ENCODE measurements around the gene ZNF618. TPM values are rescaled to one million over a fixed set of nuclear protein-coding genes. Genes with fewer than 3 reads are reported as not detected.

The ZNF618 gene
- total RNA-seq, 1 experiment from 2014 or later: 22.0 TPM

DNA sequence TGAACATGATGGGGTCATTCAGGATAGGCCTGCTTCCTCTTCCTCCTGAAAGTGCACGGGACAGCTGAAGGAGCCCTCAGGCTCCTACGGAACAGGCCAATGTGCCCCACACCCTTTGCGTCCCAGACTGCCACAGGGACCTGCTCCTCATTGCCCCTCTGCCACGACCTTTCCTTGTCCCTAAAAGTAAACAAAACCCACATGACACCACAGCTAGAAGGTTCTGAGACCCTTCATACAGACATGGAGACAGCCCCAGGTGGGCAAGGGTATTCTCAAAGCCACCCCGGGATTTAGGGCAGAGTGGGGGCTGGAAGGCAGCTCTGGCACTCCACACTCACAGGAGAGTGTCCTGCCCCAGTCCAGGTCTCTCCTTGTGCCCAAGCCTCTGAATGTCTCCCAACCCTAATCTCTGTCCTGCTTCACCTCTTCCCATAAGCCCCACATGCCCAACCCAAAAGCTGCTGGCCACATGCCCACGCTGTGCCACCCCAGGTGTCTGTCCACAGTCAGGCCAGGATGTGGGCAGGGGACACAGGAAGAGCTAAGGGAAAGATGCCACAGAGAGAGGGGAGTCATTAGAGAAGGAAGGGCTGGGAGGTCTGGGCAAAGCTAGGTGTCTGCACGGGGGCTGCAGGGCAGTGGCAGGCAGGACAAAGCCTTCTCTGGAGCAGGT is 201.2 kb downstream of the ZNF618 start:
- ChIA-PET POLR2A (no interaction called here), CTCF (interaction anchor here (1.4 to 3.4 kb wide), 2 partner anchors 19 to 214 kb away, joined by 4 to 14 read pairs; no protein-coding TSS in a partner anchor)
- Mint-ChIP-seq H3K27ac (no peak overlapping the region), H3K9me3 (no peaks in the 10 kb centered on the region; the same call in 1 of the 2 replicates), H3K27me3 (ENCODE audit: low read depth) (peaks cover 45% of the 10 kb centered on the region), H3K4me1 (peaks cover 9% of the 10 kb centered on the region), H3K36me3 (no peaks in the 10 kb centered on the region), H3K4me3 (no peak overlapping the region)
- DNase-seq (ENCODE audit: low spot score) (no peak), ATAC-seq (no peak)
- TF ChIP-seq JAZF1 (CRISPR knock-in tag; IDR thresholded peaks at IDR 0.05) (no peak), GABPB1 (CRISPR knock-in tag; IDR thresholded peaks at IDR 0.05) (no peak)
- TF ChIP-seq, protein P1, sequence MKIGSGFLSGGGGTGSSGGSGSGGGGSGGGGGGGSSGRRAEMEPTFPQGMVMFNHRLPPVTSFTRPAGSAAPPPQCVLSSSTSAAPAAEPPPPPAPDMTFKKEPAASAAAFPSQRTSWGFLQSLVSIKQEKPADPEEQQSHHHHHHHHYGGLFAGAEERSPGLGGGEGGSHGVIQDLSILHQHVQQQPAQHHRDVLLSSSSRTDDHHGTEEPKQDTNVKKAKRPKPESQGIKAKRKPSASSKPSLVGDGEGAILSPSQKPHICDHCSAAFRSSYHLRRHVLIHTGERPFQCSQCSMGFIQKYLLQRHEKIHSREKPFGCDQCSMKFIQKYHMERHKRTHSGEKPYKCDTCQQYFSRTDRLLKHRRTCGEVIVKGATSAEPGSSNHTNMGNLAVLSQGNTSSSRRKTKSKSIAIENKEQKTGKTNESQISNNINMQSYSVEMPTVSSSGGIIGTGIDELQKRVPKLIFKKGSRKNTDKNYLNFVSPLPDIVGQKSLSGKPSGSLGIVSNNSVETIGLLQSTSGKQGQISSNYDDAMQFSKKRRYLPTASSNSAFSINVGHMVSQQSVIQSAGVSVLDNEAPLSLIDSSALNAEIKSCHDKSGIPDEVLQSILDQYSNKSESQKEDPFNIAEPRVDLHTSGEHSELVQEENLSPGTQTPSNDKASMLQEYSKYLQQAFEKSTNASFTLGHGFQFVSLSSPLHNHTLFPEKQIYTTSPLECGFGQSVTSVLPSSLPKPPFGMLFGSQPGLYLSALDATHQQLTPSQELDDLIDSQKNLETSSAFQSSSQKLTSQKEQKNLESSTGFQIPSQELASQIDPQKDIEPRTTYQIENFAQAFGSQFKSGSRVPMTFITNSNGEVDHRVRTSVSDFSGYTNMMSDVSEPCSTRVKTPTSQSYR (CRISPR knock-in tag; IDR thresholded peaks at IDR 0.05): no peak

DNA sequence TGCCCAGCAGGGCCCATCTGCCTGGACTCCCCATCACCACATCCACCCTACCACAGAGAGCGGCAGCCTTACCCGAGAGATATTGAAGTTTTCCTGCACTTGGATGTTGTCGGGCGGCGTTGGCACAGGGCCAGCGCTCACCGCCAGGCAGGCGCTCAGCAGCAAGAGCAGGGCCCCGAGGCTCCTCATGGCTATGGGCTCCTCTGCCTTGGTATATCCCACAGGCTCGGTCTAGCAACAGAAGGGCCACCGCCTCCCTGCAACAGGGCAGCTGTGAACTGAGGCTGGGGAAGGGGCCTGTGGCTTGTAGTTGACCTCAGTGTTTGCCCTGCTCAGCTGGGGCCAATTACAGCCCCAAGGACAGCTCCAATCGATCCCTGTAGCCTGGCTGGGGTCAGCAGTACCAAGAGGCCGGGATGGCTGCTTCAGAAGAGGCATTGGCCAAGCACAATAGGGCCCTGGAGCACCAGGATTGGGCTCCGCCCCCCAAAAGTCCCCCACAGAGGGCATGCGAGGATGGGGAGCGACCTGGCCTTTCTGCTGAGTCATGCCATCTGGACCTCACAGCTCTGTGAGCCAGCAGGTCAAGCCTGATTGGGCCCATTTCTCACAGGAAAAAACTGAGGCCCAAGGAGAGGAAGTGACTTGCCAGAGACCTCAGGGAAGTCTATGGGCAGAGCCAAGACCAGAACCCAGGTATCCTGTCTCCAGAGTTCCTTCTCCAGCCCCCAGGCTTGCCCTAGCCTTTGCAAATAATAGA is 202.1 kb downstream of the ZNF618 start, which contains the start of gene AMBP:
TSS of gene AMBP (minus strand) at position 280 of the 760 bp plus-strand sequence. CDS start at position 189, 91 bp downstream.
- ChIA-PET POLR2A (no interaction called here), CTCF (interaction anchor here (0.8 to 3.4 kb wide), 5 partner anchors 18 to 213 kb away, joined by 3 to 15 read pairs (median 5); partner anchors contain the start of gene KIF12)
- TF ChIP-seq NFE2L1 (CRISPR knock-in tag; IDR thresholded peaks at IDR 0.05) (0 out of 2 replicates have a peak, but pooled peaks have one; percentile 51), USF2 (CRISPR knock-in tag; IDR thresholded peaks at IDR 0.05) (no peak), GABPB1 (CRISPR knock-in tag; IDR thresholded peaks at IDR 0.05) (peak; percentile 63; the same call in 1 of the 2 replicates)
- TF ChIP-seq, protein P2, sequence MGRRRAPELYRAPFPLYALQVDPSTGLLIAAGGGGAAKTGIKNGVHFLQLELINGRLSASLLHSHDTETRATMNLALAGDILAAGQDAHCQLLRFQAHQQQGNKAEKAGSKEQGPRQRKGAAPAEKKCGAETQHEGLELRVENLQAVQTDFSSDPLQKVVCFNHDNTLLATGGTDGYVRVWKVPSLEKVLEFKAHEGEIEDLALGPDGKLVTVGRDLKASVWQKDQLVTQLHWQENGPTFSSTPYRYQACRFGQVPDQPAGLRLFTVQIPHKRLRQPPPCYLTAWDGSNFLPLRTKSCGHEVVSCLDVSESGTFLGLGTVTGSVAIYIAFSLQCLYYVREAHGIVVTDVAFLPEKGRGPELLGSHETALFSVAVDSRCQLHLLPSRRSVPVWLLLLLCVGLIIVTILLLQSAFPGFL (CRISPR knock-in tag; IDR thresholded peaks at IDR 0.05; ENCODE audit: borderline replicate concordance): 0 out of 2 replicates have a peak, but pooled peaks have one; percentile 62
- Mint-ChIP-seq H3K4me3 (no peak within 1 kb of the TSS), H3K36me3 (no peaks in the 10 kb centered on the region), H3K4me1 (peaks cover 9% of the 10 kb centered on the region), H3K9me3 (no peaks in the 10 kb centered on the region; the same call in 1 of the 2 replicates), H3K27ac (no peak within 1 kb of the TSS), H3K27me3 (ENCODE audit: low read depth) (peaks cover 45% of the 10 kb centered on the region)
- ATAC-seq: peak; percentile 15
- no peak for DNase-seq (ENCODE audit: low spot score)

DNA sequence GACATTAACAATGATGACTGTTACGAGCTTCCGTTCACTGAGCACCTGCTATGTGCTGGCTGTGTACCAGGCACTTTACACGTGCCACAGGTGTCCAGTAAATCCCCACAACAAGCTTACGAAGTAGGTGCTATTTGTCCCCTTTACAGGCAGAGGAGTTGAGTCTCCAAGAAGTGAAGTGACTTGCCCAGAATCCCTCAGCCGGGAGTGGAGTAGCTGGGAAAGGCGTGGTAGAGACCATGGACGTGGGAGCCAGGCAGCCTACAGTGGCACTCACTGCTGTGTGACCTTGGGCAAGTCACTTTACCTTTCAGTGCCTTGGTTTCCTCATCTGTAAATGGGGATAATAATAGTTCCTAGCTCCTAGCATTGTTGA is 202.7 kb downstream of the ZNF618 start:
- DNase-seq (ENCODE audit: low spot score): no peak
- Mint-ChIP-seq H3K4me3 (no peak overlapping the region), H3K36me3 (no peaks in the 10 kb centered on the region), H3K27ac (no peak overlapping the region), H3K27me3 (ENCODE audit: low read depth) (peaks cover 45% of the 10 kb centered on the region), H3K4me1 (peaks cover 9% of the 10 kb centered on the region), H3K9me3 (no peaks in the 10 kb centered on the region; the same call in 1 of the 2 replicates)
- ChIA-PET POLR2A (no interaction called here), CTCF (interaction anchor here (0.8 to 3.4 kb wide), 5 partner anchors 17 to 212 kb away, joined by 3 to 15 read pairs (median 5); partner anchors contain the start of gene KIF12)
- TF ChIP-seq RORB (CRISPR knock-in tag; IDR thresholded peaks at IDR 0.05) (no peak), GTF2I (CRISPR knock-in tag; conservative IDR thresholded peaks at IDR 0.05) (no peak), ZNF425 (CRISPR knock-in tag; conservative IDR thresholded peaks at IDR 0.05) (no peak), TEAD4 (CRISPR knock-in tag; IDR thresholded peaks at IDR 0.05) (no peak), ZNF671 (CRISPR knock-in tag; IDR thresholded peaks at IDR 0.05) (no peak), PRRX2 (CRISPR knock-in tag; IDR thresholded peaks at IDR 0.05) (no peak), ZNF416 (CRISPR knock-in tag; IDR thresholded peaks at IDR 0.05) (no peak), TP53 (CRISPR knock-in tag; IDR thresholded peaks at IDR 0.05) (no peak), ZBTB21 (CRISPR knock-in tag; IDR thresholded peaks at IDR 0.05; ENCODE audit: borderline replicate concordance) (no peak), ATF3 (CRISPR knock-in tag; conservative IDR thresholded peaks at IDR 0.05) (no peak), OVOL2 (CRISPR knock-in tag; IDR thresholded peaks at IDR 0.05; ENCODE audit: borderline replicate concordance) (no peak), ATF1 (CRISPR knock-in tag; IDR thresholded peaks at IDR 0.05) (no peak), RELA (CRISPR knock-in tag; IDR thresholded peaks at IDR 0.05; ENCODE audit: borderline replicate concordance) (no peak), EMX1 (CRISPR knock-in tag; IDR thresholded peaks at IDR 0.05) (no peak)
- ATAC-seq: no peak
